Erythroblast (primary cell): ENCODE measurements around the gene B3GAT3.

Source experiments
- GATA1 ChIP-seq: IDR thresholded peaks from 2 replicates; pipeline ENCODE4 v1.6.1; 2011; ENCODE audit warnings: low read depth, mild to moderate bottlenecking, control low read depth, low read length, moderate library complexity
- POLR2A ChIP-seq: IDR thresholded peaks from 2 replicates; pipeline ENCODE4 v1.6.1; 2011; ENCODE audit warnings: mild to moderate bottlenecking, low read length

GRCh38 chr11:62577046-62577714 is 44.6 kb downstream of the B3GAT3 start:
- TF ChIP-seq POLR2A, result no peak
- no peak for TF ChIP-seq GATA1
